HG03571 (cell line): Measurements from ENCODE around the gene NID1.
"Not testable (repeated sequence)": the region's sequence is repeated elsewhere in the genome, so short reads cannot be mapped to it uniquely, and the experiment has no call there.

Source experiments
- ATAC-seq: cut with Tn5 transposase; IDR thresholded peaks from one replicate; pipeline ENCODE4 v1.9.1; 2021; ENCODE audit not compliant: unreplicated experiment

Gene NID1

DNA sequence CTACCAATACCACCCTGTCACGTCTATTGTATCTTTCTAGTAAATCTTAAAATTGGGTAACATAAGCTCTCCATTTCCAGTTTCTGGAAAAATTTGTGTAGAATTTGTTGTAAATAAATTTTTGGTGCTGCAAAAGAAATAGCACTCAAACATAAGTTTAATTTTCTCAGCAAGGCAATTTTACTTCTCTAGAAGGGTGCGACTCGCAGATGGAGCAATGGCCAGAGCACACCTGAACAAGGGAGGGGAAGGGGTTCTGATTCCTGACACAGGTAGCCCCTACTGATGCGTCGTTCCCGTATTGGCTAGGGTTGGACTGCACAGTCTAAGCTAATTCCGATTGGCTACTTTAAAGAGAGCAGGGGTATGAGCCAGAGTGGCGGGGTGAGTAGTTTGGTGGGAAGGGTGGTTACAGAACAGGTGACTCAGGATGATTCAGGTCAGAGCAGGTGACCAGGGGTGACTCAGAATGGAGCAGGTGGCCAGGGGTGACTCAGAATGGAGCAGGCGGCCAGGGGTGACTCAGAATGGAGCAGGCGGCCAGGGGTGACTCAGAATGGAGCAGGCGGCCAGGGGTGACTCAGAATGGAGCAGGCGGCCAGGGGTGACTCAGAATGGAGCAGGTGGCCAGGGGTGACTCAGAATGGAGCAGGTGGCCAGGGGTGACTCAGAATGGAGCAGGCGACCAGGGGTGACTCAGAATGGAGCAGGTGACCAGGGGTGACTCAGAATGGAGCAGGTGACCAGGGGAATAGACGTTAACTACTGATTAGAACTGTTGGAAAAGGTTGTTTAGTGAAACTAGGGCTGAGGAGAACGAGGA lies 32.0 kb upstream of the NID1 start:
- peak; percentile 77 for ATAC-seq

DNA sequence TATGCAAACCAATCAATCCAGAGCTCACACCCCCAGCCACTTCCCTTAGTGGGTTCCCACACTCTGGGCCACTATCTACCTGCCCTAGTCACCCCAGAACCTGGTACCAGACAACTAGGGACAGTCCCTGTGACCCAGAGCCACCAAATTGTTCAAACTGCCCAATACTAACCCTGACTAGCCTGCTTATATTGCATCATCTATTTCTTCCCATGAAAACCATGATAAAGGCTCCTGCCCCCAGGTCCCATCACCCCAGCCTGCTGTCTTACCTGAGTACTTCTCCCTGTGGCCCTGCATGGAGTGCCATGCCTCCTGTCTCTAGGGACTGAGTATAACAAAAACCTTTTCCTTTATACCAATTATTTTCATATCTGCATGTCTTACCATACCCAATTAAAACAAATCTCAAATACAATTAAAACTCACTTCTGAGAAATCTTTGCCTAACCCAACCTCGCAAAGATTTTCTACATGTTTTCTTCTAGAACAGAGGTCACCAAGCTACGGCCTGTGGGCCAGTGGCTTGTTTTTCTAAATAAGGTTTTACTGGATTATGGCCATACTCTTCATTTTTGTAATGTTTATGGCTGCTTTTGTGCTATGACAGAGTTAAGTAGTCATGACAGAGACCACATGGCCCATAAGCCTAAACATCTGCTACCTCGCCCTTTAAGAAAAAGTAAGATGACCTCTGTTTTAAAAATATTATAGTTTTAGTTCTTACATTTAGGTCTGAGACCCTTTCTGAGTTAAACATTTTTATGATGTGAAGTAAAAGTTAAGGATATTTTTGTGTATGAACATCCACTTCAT lies 31.0 kb upstream of the NID1 start:
- ATAC-seq, result no peak

DNA sequence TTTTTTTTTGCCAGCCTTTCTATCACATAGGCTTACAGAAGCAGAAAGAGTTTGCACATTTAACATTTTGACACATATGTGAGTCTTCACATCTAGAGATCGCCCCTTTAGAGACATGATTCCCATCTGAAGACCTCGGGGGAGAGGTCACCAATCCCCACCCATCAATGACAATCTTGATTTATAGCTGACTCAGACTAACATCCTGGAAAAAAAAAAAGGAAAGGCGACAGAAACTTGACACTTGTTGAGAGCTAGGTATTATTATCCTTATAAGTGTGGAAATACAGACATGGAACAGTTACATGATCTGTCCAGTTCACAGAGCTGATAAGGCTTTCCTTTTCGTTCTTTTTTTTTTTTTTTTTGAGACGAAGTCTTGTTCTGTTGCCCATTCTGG lies 28.0 kb upstream of the NID1 start:
- ATAC-seq, result no peak

DNA sequence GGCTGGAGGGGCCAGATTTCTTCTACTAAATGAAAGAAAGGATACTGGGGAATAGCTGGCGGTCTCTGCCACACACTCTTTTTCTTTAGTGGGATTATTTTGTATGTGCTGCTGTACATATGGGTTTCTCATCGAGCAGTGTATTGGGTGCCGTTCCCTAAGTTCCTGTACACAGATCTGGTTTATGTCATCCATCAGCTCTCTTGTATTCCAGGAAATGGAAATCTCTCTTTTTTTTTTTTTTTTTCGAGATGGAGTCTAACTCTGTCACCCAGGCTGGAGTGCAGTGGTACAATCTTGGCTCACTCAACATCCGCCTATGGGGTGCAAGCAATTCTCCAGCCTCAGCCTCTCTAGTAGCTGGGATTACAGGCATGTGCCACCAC lies 27.0 kb upstream of the NID1 start:
- ATAC-seq, result no peak

DNA sequence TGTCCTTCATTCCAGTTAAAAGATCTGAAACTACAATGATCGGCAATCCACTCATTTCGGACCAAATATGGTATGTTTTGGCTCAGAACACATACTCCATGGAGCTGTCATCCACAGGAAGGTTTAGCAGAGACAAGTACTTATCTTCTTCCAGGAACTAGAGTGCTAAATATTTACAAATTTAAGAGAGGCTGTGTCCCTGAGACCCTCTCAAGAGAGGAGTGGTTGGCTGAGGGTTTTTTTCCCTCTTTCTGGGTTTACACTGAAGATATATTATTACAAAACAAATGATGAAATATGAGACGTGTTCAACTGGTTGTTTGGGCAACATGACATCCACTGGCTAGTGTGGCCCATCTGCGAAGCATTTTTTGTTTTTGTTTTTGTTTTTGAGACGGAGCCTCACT lies 25.9 kb upstream of the NID1 start:
- ATAC-seq, result no peak

DNA sequence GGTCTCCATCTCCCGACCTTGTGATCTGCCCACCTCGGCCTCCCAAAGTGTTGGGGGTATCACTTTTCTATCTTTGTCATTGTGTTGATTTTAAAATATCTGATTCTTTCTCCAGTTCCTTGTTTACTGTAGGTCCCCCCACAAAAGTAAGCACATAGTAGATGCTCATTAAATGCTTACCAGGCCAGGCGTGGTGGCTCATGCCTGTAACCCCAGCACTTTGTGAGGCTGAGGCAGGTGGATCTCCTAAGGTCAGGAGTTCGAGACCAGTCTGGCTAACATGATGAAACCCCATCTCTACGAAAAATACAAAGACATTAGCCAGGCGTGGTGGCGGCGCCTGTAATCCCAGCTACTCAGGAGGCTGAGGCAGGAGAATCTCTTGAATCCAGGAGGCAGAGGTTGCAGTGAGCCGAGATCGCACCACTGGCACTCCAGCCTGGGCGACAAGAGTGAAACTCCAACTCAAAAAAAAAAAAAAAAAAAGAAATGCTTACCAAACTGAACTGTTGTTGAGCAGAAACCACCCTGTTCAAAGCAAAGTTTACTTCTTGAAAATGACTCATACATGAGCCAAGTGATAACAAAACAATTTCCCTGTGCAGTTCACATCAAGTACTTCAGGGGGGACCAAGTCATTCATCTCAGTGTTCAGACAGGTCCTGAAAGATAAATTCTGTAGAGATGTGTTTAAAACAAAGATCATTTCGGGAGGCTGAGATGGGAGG lies 24.3 kb upstream of the NID1 start:
- ATAC-seq, result no peak

DNA sequence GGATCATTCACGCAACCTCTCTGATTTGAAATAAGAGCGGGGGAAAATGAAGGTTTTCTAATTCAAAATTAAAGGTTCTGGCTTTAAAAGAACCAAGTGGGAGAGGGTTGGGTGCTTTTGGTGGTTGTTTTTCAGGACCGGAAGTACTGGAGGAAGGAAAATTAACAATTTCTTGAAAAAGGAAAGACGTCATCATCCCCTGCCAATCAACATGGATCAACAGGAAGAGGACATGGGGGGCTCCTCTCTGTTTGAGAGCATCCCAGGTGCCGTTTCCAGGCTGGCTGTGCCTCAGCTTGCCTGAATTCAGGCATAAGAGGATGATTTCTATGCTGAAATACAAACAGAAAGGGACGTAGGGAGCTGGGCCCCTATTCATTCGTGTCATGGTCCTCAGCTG lies 21.6 kb upstream of the NID1 start:
- ATAC-seq, result no peak

DNA sequence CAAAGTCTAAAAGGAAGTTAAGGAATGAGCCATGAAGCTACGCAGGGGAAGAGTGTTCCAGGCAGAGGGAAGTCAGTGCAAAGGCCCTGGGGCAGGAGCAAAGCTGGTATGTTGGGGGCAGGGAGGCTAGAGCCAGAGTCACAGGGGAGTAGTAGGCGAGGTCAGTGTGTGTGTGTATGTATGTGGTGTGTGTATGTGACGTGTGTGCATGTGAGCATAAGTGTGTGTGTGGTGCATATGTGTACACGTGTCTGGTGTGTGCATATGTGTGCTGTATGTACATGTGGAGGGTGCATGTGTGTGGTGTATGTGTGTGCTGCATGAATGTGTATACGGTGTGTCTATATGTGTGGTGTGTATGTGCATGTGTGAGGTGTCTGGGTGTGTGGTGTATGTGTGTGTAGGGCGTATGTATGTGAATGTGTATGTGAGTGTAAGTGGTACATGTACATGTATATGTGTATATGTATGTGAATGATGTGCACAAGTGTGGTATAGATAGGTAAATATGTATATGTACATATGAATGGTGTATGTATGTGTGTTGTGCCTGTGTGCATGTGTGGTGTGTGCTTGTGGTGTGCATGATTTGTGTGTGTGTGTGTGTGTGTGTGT lies 20.8 kb upstream of the NID1 start:
- ATAC-seq, result no peak

DNA sequence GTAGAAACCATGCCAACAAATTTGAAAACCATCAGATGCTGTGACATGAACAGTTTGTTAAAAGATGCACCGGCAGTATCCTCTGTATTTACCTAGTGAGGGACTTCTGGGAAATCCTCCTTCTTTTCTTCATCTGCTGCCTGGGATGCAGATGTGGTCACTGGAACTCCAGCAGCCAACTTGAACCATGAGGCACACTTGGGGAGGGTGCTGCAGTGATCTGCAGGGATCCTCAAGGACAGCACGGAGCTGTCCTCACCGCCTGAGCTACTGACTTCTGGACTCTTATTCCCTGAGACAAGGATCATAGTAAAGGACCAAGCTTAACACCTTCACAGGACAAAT lies 19.5 kb upstream of the NID1 start:
- no peak for ATAC-seq

DNA sequence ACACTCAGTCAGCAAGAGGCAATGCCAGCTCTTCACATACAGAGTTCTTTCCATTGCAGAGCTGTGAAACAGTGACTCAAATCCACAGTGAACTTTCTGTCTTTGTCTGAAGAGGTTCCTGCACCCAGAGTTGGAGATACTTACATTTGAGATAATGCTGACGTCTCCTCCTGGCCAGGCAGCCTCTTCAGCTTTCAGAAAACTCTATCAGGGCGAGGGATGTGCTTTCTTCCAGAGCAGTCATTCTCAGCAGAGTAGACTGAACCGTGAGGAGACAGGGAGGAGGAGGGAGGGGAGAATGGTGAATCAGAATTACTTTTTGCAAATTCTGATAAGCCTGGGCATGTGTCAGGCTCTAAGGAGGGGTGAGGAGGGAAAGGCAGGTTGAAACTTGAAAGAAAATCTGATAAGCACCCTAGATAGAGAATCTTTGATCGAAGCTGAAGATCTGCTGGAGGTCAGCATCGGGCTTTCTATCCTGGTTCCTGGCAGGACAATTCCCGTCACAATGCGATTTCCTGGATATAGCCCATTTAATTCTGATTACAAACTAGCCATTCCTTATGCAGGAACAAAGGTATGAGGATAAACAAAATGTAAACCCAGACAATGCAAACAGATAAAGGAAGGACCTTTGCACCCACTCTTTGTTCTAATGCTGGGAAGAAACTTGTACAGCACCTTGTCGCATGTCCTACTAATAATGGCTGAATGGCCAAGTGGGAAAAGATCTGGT lies 18.9 kb upstream of the NID1 start:
- ATAC-seq, result no peak

DNA sequence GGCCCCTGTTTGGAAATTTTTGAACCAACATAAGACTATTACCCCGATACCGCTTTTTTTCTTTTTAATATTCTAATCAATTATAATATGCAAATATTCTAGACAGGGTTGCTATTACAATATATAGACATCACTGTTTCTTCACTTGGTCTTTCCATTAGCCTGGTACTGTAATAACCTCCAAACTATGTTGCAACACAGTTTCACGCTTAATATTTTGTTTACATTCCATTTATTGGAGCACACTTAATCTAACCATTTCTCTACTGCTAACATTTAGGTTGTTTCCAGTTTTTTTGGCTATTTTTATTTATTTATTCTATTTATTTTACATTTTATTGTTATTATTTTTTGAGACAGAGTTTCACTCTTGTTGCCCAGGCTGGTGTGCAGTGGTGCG lies 17.6 kb upstream of the NID1 start:
- ATAC-seq, result no peak

DNA sequence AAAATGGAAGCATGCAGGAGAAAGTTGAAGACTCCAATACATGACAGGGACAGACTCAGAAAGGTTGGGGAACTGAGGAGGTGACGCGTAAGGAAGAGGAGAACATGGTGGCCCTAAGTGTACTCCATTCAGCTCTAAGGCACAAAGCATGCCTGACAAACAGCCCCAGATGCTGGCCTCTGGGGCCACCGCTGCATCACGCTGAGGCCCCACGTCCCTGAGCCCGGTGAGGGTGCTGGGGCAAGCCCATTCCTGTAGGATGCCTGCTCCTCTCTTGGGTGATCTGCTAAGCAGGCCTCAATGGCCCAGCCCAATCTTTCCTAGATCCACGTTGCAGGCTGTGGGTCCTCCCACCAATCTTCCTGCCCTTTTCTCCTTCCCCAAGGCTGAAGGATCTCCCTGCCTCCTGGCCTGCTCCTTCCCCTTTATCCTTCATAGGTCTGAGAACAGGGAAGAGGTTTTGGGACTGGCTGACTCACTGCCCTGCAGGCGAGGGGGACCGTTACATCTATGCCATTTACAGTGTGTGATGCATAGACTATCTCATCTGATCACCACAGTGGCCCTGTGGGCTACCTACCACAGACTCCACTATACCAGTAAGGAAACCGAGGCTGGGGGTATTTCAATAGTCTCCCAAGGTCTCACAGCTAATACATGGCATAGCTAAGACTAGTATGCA lies 16.8 kb upstream of the NID1 start:
- ATAC-seq, result no peak

DNA sequence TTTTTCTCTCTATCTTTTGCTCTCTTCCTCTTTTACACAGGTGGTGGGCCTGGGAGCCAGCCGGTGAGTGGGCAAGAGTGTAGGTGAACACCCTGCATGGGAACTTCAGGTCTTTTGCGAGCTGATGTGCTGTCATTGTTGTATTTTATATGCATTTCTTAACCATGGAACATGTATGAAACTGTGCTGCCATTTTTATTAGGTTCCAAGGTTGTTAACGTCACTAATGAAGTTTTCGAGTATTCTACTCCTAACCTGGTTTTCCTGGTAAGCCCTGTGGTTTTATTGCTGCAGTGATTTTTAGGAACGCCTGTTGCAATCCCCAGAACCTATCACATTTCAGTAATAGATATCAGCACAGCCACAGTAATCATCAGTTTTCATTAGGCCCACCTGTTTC lies 14.8 kb upstream of the NID1 start:
- no peak for ATAC-seq

DNA sequence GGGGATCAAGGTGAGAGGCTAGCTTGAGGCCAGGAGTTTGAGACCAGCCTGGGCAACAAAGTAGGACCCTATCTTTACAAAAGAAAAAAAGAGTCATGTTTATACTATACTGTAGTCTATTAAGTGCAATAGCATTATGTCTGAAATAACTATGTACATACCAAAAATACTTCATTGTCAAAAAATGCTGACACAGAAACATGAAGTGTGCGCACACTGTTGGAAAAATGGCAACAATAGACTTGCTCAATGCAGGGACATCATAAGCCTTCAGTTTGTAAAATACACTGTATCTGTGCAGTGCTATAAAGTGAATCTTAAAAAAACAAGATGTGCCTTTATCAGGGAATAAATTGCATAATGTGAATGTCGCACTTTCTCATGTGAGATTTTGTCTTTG lies 14.1 kb upstream of the NID1 start:
- ATAC-seq, result no peak

DNA sequence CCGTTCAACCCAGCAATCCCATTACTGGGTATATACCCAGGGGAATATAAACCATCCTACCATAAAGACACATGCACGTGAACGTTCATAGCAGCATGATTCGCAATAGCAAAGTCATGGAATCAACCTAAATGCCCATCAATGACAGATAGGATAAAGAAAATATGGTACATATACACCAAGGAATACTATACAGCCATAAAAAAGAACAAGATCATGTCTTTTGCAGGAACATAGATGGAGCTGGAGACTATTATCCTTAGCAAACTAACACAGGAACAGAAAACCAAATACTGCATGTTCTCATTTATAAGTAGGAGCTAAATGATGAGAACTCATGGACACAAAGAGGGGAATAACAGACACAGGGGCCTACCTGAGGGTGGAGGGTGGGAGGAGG lies 13.2 kb upstream of the NID1 start:
- ATAC-seq, result not testable (repeated sequence)

DNA sequence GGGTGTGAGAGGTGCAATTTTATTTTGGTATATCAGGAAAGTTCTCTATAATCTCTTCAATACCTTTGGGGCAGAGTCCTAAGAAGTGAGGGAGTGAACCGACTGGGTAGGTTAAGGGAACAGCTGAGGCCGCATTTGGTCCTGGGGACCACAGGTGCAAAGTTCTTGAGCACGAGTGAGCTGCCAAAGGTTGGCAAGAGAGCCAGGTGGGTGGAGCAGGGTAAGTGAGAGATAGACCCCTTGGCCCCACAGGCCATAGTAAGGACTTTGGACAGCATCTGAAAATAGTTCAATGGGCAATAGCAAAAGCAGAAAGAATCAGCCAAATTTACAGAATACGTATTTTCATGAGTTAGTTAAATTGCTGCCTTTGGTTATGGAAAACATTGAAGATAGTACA lies 11.0 kb upstream of the NID1 start:
- no peak for ATAC-seq

DNA sequence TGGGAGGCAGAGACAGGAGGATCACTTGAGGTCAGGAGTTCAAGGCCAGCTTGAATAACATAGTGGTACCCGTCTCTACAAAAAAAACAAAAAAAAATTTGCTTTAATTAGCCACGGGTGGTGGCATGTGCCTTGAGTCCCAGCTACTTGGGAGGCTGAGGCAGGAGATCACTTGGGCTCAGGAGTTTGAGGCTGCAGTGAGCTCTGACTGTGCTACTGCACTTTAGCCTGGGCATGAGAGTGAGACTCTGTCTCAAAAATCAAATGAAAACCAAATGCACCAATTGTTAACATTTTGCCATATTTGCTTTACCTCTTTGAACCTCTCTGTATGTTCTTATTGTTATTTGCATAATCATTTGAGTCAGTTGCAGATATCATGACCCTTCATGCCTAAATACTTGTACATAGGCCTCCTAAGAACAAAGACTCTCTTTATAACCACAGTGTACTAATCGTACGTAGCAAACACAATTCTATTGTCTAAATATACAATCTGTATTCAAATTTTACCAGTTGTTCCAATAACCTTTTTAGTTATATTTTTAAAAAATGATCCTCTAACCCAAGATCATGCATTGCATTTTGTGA lies 8.5 kb upstream of the NID1 start:
- ATAC-seq, result no peak

DNA sequence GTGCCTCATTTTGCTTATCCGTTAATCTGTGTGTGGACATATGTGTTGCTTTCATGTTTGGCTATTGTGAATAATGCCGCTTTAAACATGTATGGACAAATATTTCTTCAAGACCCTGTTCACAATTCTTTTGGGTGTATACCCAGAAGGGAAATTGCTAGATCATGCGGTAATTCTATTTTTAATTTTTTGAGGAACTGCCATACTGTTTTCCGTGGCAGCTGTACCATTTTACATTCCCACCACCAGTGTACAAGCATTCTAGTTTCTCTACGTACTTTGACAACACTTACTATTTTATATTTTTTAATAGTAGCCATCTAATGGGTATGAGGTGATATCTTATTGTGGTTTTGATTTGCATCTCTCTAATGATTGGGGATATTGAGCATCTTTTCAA lies 7.1 kb upstream of the NID1 start:
- no peak for ATAC-seq

DNA sequence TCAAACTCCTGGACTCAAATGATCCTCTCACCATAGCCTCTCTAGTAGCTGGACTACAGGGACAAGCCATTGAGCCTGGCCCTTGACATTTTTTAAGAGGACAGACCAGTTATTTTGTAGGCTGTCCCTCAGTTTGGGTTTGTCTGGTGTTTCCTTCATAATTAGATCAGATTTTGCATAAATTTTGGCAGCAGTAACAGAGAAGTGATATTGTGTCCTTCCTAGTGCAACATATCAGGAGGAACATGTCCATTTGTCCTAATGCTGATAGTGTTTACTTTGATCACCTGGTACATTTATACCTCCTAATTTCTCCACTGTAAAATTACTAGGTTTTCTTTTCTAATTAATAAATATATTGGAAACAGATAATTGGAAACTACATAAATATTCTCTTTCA lies 5.9 kb upstream of the NID1 start:
- no peak for ATAC-seq

DNA sequence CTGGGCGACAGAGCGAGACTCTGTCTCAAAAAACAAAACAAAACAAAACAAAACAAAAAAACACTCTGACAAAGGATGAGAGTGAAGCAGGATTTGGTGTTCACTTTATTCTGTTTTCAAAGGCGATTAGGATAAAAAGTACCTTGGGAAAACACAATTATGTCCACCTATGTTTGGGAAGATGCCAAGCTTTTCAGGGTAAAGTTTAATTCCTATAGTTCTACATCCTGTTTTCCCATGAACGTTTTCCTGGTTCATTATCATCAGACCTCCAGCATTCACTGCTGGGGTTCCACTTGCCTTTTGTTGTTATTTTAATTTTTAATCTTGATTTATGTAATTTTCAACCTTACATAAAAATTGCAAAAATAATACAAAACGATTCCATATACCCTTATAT lies 4.9 kb upstream of the NID1 start:
- ATAC-seq, result no peak
